C4-2B (cell line): ENCODE results near the gene DAW1.

ENCODE experiments used
- ZFX ChIP-seq: fragments of 450-650 bp; IDR thresholded peaks from 2 replicates; pipeline ENCODE4 v1.6.1; 2017
- TF ChIP-seq, protein P1 (sequence below): fragments of 450-650 bp; conservative IDR thresholded peaks from 2 replicates; pipeline ENCODE4 v1.5.1; 2017; ENCODE audit warnings: mild to moderate bottlenecking

DNA sequence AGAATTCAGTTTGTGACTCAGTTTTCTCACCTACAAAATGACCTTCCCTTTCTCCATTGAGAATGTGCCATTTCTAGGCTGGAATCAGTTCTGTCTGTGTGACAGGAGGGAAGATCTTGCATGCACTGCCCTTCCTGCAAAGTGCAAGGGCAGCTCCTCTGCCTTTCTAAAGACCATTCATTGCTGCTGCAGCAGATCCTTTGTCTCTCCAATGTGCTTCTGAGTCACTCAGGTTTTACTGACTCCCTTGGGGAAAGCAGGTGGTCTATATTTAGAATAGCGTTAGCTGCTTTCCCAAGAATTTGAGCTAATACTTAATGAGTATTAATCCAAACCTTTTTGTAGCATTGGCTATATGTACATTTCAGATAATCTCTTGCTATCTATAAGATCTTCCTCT lies 62.5 kb downstream of the DAW1 start:
- TF ChIP-seq ZFX = no peak
- TF ChIP-seq, protein P1, sequence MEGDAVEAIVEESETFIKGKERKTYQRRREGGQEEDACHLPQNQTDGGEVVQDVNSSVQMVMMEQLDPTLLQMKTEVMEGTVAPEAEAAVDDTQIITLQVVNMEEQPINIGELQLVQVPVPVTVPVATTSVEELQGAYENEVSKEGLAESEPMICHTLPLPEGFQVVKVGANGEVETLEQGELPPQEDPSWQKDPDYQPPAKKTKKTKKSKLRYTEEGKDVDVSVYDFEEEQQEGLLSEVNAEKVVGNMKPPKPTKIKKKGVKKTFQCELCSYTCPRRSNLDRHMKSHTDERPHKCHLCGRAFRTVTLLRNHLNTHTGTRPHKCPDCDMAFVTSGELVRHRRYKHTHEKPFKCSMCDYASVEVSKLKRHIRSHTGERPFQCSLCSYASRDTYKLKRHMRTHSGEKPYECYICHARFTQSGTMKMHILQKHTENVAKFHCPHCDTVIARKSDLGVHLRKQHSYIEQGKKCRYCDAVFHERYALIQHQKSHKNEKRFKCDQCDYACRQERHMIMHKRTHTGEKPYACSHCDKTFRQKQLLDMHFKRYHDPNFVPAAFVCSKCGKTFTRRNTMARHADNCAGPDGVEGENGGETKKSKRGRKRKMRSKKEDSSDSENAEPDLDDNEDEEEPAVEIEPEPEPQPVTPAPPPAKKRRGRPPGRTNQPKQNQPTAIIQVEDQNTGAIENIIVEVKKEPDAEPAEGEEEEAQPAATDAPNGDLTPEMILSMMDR = no peak
